Esophagus squamous epithelium (tissue), 5 donors: Measurements from ENCODE around the gene TIAM2. TPM values are rescaled to one million over a fixed set of nuclear protein-coding genes. Genes with fewer than 3 reads are reported as not detected.

Experiments used
- DNase-seq: peaks from one replicate; lab custom pipeline; 2025; lab: John Stamatoyannopoulos, UW
- H3K27ac ChIP-seq, 4 donors: fragments of 200-600 bp; sonication (generic); one replicate each; pipeline ENCODE4 v1.5.1; 2016 to 2019; ENCODE audit warnings: mild to moderate bottlenecking in 1 of 4
- H3K27me3 ChIP-seq, 4 donors: fragments of 200-600 bp; sonication (generic); 1 replicate in 3 of 4; 2 replicates in 1 of 4; pipeline versions ENCODE4 v1.5.1 to v1.6.0; 2017 to 2021; ENCODE audit warnings: antibody characterized with exemption in 1 of 4
- H3K36me3 ChIP-seq, 3 donors: fragments of 200-600 bp; sonication (generic); one replicate each; pipeline ENCODE4 v1.5.1; 2016 to 2019
- H3K4me1 ChIP-seq, 3 donors: fragments of 200-600 bp; sonication (generic); one replicate each; pipeline ENCODE4 v1.5.1; 2017 to 2019
- H3K4me3 ChIP-seq, 4 donors: fragments of 200-600 bp; sonication (generic); 1 replicate in 3 of 4; 2 replicates in 1 of 4; pipeline ENCODE4 v1.5.1; 2016 to 2019; ENCODE audit warnings: mild to moderate bottlenecking in 2 of 4, moderate library complexity in 1 of 4
- H3K9me3 ChIP-seq, 3 donors: fragments of 200-600 bp; sonication (generic); one replicate each; pipeline ENCODE4 v1.5.1; 2016 to 2019
- POLR2A ChIP-seq, 4 donors: fragments of 450-650 bp; IDR thresholded peaks; one replicate each; pipeline ENCODE4 v1.6.1; 2017; ENCODE audit warnings: antibody characterized with exemption in 4 of 4, mild to moderate bottlenecking in 4 of 4, moderate library complexity in 3 of 4
- WGBS, 2 donors: methylation state at CpG; one replicate each; pipeline ENCODE4 v1.1.5; 2018; 5-methylcytosine and 5-hydroxymethylcytosine counted together
- intact Hi-C: fragments of 100-400 bp; cut with DNase I; formaldehyde crosslinking; loops from one replicate; pipeline ENCODE4 v1.15.0; 2022
- total RNA-seq, 4 donors: library from RNA; depleted of rRNA; stranded (reverse); fragments of >200 nt; gene quantifications; one replicate each; pipeline ENCODE4 v1.1.0, GENCODE V29; 2016
- TF ChIP-seq, protein P1 (sequence below), 6 experiments: fragments of 450-650 bp in 4 of 6; fragments of 200-600 bp in 2 of 6; sonication (generic) in 2 of 6; IDR thresholded peaks; one replicate each; pipeline ENCODE4 v1.5.1; 2016 to 2019; ENCODE audit warnings: antibody characterized with exemption in 6 of 6, mild to moderate bottlenecking in 4 of 6, moderate library complexity in 4 of 6
- donor health status: DM: yes; HTN: yes; CAD: no.

TIAM2 gene
- total RNA-seq, 4 donors from 2014 or later = 2.3 to 10.3 (median 5.6) TPM

DNA sequence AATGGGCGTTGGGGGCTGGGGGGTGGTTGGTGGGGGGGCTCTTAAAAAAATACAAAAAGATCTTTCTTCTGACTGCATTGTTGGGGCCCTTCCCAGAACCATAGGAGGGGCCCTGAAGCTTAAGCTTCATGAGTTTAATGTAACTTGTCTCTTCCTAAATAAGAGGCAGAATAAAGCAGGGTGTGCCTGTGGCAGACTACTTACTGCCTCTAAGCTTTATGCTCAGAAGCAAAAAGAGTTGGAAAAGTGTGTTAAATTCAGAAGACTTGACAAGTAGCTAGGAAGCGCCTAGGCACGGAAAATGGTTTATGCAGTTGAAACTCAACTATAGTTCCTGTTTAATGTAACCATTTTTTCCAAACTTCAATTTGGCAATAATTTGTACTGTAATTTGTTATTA lies 44.5 kb downstream of the TIAM2 start:
- DNase-seq = no peak
- H3K4me1 ChIP-seq = peaks cover 0 to 7% (median 0%) of the 10 kb centered on the region in 3 donors
- intact Hi-C loops = no loop called here

GRCh38 chr6:155040154-155040553 lies 45.0 kb downstream of the TIAM2 start:
- intact Hi-C loops = no loop called here
- H3K36me3 ChIP-seq = no peaks in the 10 kb centered on the region
- H3K9me3 ChIP-seq = no peaks in the 10 kb centered on the region
- no peak for DNase-seq
- 88 to 92% methylated on average over 2 of the region's 2 CpGs for WGBS, 2 donors
- no peak overlapping the region for H3K4me3 ChIP-seq
- H3K27me3 ChIP-seq = no peaks in the 10 kb centered on the region
- TF ChIP-seq, protein P1, sequence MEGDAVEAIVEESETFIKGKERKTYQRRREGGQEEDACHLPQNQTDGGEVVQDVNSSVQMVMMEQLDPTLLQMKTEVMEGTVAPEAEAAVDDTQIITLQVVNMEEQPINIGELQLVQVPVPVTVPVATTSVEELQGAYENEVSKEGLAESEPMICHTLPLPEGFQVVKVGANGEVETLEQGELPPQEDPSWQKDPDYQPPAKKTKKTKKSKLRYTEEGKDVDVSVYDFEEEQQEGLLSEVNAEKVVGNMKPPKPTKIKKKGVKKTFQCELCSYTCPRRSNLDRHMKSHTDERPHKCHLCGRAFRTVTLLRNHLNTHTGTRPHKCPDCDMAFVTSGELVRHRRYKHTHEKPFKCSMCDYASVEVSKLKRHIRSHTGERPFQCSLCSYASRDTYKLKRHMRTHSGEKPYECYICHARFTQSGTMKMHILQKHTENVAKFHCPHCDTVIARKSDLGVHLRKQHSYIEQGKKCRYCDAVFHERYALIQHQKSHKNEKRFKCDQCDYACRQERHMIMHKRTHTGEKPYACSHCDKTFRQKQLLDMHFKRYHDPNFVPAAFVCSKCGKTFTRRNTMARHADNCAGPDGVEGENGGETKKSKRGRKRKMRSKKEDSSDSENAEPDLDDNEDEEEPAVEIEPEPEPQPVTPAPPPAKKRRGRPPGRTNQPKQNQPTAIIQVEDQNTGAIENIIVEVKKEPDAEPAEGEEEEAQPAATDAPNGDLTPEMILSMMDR (IDR thresholded peaks at IDR 0.05) = no peak
- no peak for TF ChIP-seq POLR2A (IDR thresholded peaks at IDR 0.05)
- no peak overlapping the region for H3K27ac ChIP-seq
- peaks cover 0 to 7% (median 0%) of the 10 kb centered on the region in 3 donors for H3K4me1 ChIP-seq

More for the DNA sequence above, 44.5 kb downstream of the TIAM2 start:
- H3K27me3 ChIP-seq = no peaks in the 10 kb centered on the region
- 77 to 79% methylated on average over 3 of the region's 3 CpGs for WGBS, 2 donors
- H3K4me3 ChIP-seq = no peak overlapping the region
- no peaks in the 10 kb centered on the region for H3K36me3 ChIP-seq
- H3K27ac ChIP-seq = no peak overlapping the region
- TF ChIP-seq POLR2A (IDR thresholded peaks at IDR 0.05) = no peak
- TF ChIP-seq, protein P1 (IDR thresholded peaks at IDR 0.05) = no peak
- no peaks in the 10 kb centered on the region for H3K9me3 ChIP-seq

GRCh38 chr6:155040901-155041650 lies 46.0 kb downstream of the TIAM2 start:
- intact Hi-C loops = no loop called here
- no peak overlapping the region for H3K4me3 ChIP-seq
- H3K4me1 ChIP-seq = peaks cover 0 to 7% (median 0%) of the 10 kb centered on the region in 3 donors
- DNase-seq = no peak
- no peaks in the 10 kb centered on the region for H3K9me3 ChIP-seq
- WGBS, 2 donors = 57 to 62% methylated on average over 2 of the region's 2 CpGs
- H3K36me3 ChIP-seq = no peaks in the 10 kb centered on the region
- no peaks in the 10 kb centered on the region for H3K27me3 ChIP-seq
- no peak for TF ChIP-seq POLR2A (IDR thresholded peaks at IDR 0.05)
- TF ChIP-seq, protein P1 (IDR thresholded peaks at IDR 0.05) = no peak
- no peak overlapping the region for H3K27ac ChIP-seq

GRCh38 chr6:155041741-155042279 lies 46.7 kb downstream of the TIAM2 start:
- Histone ChIP-seq H3K36me3 (no peaks in the 10 kb centered on the region), H3K4me1 (peaks cover 0 to 7% (median 0%) of the 10 kb centered on the region in 3 donors), H3K27me3 (no peaks in the 10 kb centered on the region), H3K27ac (no peak overlapping the region), H3K4me3 (no peak overlapping the region), H3K9me3 (no peaks in the 10 kb centered on the region)
- intact Hi-C loops = no loop called here
- 48 to 53% methylated on average over 6 to 8 of the region's 12 CpGs for WGBS, 2 donors
- no peak for DNase-seq
- TF ChIP-seq, protein P1 (IDR thresholded peaks at IDR 0.05) = no peak
- no peak for TF ChIP-seq POLR2A (IDR thresholded peaks at IDR 0.05)

GRCh38 chr6:155042983-155043382 lies 47.9 kb downstream of the TIAM2 start:
- no peak for DNase-seq
- no peaks in the 10 kb centered on the region for H3K36me3 ChIP-seq
- no peaks in the 10 kb centered on the region for H3K27me3 ChIP-seq
- intact Hi-C loops = no loop called here
- peaks cover 0 to 7% (median 0%) of the 10 kb centered on the region in 3 donors for H3K4me1 ChIP-seq
- TF ChIP-seq POLR2A (IDR thresholded peaks at IDR 0.05) = no peak
- H3K27ac ChIP-seq = no peak overlapping the region
- H3K9me3 ChIP-seq = no peaks in the 10 kb centered on the region
- 65 to 75% methylated on average over 2 of the region's 2 CpGs for WGBS, 2 donors
- no peak overlapping the region for H3K4me3 ChIP-seq
